GM21367 (cell line): Measurements from ENCODE around the gene SNX9.
A peak's percentile ranks its signal among the peaks of the same experiment; 100 is the strongest.
"Not testable (repeated sequence)": the region's sequence is repeated elsewhere in the genome, so short reads cannot be mapped to it uniquely, and the experiment has no call there.

Experiments
- ATAC-seq: cut with Tn5 transposase; IDR thresholded peaks from one replicate; pipeline ENCODE4 v1.9.1; 2021; ENCODE audit not compliant: unreplicated experiment

The SNX9 gene

DNA sequence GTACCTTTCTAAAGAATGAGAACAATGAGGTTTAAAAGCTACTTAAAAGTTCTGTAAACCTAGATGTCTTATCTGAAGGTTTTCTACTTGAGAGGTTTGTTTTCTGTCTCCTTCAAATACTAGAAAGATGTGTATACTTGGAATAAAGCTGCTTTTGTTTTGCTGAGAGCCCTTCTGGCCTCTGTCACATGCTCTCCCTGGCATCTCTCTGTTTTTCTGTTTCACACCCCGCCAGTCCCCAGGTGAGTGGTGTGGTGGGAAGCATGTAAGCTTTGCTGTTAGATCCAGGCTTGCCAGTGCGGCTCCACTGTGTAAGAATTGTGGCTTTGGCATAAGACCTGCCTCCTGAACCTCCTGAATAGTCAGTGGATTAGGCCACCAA is 56.8 kb downstream of the SNX9 start:
- ATAC-seq: peak; percentile 28

DNA sequence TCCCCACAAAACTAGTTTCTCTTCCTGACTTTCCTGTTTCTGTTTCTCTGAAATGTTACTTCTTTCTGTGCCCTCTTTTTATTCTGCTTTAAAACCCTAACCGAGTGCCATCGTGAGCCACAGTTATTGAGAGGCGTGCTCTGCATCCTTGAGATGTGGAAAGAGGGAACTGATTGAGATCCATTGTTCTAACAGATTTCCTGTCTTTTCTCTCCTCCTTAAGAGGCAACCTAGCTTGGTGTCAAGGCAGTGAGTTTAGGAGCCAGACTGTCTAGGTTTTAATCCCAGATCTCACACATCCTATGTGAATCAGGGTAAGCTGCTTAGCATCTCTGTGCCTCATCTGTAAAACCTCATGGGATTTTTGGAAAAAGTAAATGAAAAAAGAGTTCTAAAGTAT is 57.5 kb downstream of the SNX9 start:
- no peak for ATAC-seq

DNA sequence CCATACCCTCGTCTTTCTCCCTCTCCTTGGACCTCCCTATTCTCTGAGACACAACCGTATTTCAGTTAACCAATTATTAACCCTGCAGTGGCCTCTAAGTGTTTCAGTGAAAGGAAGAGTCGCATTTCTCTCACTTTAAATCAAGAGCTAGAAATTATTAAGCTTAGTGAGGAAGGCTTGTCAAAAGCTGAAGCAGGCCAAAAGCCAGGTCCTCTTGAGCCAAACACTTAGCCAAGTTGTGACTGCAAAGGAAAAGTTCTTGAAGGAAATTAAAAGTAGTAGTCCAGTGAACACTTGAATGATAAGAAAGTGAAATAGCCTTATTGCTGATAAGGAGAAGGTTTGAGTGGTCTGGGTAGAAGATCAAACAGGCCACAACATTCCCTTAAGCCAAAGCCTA is 58.3 kb downstream of the SNX9 start:
- no peak for ATAC-seq

DNA sequence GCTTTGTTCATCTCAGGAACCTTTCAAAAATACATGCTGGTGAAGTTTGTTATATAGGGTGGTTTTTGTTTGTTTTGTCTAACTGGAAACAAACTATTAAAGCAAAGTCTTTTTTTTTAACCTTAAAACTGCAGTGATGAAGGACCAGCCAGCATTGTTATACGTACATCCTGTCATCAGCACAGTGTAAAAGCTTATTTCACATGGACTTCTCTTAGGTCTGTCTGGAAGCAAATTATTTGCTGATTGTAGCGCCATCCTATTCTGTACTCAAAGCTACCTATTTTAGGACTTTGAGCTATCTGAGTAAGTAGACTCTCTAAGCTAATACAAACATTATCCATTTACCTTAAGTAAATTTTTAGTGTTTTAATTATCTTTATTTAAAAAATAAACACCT is 61.7 kb downstream of the SNX9 start:
- ATAC-seq: no peak

DNA sequence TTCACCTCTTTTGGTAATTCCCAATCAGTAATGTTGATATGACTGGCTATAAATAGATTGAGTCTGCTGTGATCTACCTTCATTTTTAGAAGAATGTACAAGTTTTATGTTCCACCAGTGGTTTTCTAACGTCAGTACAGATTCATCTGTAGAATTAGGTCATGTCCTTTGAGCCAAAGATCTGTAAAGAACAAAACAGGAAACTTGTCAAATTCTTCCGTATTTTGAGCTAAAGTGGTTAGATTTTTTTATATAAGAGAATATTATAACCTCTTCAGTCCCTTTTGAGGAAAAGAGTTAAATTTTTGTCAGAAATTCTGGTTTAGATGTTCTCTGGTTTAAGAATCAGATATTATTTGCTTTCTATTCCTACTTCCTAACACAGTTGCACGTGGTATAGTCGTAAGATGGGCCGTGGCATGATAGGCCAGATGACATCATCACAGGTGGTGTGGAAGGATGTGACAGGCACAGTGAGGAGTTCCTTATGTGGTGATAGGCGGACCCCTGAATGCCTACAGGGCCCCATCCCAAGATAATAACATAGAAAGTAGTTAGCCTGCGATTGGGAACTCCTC is 62.3 kb downstream of the SNX9 start:
- no peak for ATAC-seq

DNA sequence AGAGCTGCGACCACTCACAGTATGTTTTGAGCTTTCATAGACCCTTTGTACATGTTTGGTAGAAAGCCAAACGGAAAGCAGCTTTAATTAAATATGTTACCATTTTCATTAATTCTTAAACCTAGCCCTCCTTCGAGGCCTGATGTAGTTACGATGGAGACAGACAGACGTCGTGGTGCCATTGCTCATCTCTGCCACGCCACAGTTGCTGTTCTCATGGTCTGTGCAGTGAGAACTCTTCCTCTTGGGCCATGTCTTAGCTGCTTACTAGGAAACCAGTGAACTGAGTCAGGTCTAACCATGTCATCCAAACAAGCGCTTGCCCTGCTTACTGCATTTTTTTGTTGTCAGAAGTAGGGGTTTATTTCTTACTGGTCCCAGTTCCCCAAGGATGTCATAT is 62.8 kb downstream of the SNX9 start:
- ATAC-seq: no peak

DNA sequence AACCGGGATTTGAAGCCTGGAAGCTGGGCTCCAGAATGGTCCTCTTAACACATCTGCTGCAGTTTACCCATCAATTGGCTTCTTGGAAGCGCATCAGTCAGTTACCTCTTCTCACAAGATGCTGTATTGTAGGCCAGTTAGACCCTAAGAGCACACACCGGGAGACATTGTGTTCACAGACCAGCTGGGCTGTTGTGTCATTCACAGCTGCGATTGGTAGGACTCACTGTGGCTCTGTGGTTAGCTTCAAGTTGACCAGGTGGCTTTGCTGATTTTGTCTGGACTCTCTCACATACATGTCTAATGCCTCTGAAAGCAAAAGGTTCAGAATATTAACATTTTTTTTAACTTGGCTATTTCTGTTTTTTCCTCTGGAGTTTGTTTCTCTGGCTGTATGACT is 64.8 kb downstream of the SNX9 start:
- ATAC-seq: no peak

DNA sequence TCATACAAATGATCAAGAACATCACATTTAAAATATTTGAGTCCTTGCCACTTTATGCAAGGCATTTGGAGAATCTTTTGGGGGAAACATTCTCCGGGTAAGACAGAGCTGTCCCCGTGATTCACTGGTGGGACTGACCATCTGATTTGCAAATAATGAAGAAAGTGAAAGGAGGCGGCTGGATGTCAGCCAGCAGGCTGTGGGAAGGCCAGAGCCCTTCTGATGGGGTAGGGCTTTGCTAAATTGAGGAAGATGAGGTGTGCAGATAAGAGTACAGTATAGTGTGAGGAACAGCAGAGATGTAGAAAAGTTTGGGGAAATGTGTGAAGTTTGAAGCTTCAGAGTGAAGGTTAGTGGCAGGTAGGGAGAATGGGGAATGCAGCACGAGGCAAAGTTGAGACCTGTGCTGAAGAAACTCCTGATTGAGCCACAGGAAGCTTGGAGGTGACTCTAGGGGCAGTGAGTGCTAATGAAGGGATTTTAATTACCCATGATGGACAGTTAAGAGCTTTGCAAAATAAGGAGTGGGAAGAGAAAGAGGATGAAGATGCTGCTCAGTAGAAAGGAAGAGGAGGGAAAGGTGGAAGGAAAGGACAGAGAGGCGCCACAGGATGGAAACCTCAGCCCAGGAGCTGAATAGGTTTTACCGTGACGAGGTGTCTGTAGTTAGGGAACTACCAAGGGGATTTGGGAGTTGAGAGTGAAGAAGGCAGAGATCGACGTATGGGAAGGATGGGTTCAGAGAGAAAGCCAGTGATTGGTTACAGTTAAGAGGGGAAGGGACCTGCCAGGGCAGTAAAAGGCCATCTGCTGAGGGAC is 68.7 kb downstream of the SNX9 start:
- no peak for ATAC-seq

DNA sequence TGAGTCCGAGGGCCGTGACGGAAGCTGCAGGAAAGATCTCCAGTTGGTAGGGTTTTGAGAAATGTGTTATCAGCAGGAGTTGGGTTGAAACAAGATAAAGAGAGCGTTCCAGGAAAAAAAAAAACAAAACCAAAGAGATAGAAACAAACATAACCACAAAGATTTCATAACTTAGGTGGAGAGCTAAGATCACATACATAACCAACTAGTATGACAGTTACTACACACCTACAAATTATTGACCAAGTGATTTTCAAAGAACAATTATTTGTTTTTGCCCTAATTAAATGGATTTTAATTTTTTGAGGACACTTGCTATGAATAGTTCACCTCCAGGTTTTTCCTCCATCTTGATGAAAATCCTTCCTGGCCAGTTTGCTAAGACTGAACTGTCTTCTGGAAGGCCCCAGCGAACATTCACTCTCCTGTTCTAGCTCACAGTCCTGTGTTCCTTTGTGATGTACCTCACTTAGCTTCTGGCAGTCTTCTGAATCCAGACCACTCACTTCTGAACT is 69.4 kb downstream of the SNX9 start:
- ATAC-seq: no peak

DNA sequence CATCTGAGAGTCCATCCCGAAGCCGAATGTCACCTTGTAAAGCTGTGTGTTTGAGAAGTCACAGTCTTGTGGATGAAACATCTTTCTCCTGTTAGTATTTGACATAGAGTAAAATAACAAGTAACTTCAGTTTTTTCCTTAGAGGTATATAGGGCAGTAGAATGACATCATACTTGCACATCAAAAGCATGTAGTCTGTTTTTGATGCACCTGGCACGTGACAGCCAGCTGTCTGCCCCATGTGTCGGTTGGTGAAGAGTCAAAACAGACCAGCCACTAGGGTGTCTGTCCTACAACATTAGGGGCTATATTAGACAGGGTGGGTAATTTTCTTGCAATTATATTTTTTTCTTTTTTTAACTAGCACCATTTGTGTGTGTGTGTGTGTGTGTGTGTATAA is 70.2 kb downstream of the SNX9 start:
- no peak for ATAC-seq

DNA sequence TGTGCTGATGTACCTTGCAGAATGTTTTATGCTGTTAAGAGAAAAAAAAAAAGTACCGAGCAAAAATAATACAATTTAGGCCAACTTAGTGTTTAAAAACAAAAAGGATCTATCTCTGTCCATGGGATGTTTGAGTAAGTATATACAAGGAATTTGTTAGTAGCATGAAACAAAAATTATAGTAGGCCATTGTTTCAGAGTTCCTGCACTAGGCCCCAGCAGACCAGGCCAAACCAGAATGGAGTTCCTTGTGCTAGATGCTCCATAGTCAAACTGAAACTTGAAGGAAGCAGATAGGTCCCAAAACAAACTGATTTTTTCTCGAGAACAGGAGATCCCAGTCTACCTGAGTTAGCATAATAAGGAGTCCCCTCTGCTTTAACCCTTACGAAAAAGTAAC is 72.5 kb downstream of the SNX9 start:
- ATAC-seq: no peak

DNA sequence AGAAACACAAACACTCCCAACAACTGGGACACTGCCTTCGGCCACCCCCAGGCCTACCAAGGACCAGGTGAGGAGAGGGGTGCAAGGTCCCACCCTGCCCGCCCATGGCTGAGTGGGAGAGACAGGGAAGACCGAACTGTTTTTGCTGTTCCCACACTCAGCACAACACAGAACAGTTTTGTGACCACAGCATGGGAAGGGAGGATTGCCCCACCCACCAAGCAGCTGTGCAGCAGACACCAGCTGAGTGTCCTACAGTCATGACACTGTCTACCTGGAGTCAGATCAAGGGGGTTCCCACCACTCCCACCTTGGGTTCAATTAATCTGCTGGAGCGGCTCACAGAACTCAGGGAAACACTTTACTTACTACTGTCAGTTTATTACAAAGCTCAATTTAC is 73.9 kb downstream of the SNX9 start:
- ATAC-seq: no peak

DNA sequence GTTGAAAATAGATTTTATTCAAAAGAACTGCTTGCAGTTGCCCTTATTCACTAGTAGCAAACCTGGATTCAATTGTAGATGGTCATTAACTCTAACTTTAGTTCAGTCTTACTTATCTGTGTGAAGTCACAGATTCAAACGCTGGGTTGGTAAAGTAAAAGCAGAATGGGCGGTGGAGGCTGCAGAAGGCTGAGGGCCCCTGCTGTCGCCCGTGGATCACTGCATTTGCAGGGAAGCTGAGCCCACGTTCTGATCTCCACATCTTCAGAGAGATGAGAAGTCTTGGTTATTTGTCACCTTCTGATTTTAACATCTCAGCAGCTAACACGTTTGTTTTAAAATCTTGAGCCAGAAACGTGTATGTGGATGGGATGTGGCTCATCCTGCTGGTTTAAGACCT is 75.1 kb downstream of the SNX9 start:
- ATAC-seq: no peak

DNA sequence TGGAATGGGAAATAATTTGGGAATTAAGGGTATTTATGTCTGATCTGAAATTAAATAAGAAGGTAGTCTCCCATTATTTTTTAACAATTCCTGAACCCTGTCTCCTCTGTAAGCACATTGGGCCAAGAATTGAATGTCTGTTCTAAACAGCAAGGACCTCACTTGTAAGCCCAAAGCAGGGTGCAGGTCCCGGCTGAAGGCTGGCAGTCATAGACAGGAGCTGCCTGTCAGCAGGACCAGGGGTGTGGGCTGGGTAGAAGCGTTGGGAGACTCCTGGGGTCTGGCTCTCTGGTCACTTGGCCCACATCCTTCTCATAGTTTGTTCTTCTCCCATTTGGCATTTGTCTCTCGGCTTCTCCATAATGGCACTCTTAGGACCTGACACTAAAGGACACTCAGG is 75.6 kb downstream of the SNX9 start:
- ATAC-seq: no peak

DNA sequence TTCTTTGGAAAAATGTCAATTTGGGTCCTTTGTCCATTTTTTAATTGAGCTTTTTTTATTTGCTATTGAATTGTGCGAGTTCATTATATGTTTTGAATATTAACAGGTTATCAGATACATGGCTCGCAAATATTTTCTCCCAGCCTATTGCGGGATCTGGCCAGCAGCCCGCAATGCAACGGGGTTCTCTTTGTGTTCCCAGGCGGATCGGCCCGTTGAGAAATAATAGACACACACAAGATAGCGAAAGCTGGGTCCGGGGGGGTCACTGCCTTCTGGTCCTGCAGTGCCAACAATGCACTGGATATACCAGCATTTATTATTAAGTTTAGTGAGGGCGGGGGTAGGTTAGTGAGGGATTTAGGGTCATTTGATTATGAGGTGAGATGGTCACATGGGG is 77.2 kb downstream of the SNX9 start:
- not testable (repeated sequence) for ATAC-seq

DNA sequence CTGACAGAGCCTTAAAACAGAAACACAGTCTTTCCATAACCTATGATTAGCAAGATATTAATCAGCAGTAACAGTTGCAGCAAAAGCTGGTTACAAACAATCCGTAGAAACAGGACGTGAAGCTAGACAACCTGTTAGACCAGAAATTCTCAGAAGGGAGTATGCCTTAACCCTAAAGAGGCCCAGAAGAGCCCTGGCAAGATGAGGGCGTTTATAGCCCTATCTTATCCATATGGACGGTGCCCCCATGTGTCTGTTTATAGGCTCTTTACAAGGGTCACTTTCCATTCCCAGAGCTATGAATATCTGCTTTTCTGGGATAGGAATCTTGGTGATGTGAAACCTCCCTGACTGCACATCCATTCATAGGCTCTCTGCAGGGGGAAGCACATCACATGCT is 77.7 kb downstream of the SNX9 start:
- not testable (repeated sequence) for ATAC-seq

DNA sequence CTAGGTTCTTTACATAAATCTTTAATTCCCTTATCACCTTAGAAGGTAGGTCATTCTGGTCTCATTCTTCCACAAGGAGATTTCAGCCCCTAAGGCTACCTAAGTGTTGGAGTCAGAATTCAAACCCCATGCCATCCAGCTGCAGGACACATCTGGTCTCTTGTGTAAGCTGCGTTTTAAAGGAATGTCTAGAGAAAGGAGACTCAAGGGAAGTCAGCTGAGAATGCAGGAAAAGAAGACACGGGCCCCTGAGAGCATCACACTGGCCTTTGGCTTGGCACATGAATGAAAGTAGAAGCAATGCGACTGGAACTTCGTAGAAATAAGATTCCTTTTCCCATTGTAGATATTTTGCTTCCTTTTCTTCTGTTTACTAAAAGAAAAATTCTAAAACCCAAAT is 82.0 kb downstream of the SNX9 start:
- ATAC-seq: no peak

DNA sequence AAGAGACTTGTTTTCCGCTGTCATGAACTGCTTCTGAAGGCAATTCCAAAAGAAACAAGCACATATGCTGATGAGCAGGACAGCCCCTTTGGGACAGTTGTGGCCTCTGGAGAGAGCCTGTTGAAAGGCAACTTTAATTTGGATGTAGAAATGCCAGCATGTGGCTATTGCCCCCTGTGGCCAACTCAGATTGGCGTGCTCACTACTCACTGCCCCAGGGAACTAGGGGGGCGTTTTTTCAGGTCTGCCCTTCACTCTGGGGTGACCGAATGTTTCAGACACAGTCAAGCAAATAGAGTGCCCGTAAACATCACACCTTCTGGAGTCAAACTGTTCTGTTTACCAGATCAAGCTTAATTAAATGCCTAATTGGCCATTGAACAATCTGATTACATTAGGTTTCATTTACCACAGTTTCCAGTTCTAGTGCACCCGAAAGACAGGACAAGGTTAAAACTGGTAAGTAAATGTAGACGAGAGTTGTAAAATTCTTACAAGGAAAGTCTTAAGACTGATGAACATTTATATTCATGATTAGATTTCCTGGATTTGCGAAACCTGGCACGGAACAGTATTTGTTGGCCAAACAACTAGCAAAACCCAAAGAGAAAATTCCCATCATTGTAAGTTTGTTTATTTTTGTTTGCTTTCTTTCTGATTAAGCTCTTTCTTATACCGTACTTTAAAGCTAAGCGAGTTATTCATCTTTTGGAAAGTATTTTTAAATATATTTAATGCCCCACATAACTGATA is 82.7 kb downstream of the SNX9 start:
- ATAC-seq: no peak

DNA sequence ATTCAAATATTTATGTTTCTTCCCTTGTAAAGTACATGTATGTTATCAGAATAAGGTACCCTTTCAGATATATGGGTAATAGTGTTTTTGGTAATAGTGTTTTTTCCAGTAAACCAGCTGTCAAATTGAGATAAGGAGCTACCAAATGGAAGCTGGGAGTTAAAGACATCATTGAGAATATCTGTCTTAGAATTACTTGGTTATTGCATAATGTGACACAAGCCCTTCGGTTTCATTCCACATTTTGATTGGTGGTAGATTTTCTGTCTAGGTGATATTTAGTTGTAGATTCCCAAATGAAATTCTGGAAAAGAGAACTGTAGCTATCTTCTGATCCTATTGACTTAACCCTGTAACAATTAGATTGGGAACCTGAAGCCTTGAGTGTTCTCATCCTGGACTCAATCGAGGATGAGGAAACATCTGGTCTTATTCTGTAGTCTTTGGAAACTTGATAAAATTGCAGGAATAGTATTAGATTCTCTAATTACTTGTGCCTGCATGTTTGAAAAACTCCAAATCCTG is 83.6 kb downstream of the SNX9 start:
- no peak for ATAC-seq

DNA sequence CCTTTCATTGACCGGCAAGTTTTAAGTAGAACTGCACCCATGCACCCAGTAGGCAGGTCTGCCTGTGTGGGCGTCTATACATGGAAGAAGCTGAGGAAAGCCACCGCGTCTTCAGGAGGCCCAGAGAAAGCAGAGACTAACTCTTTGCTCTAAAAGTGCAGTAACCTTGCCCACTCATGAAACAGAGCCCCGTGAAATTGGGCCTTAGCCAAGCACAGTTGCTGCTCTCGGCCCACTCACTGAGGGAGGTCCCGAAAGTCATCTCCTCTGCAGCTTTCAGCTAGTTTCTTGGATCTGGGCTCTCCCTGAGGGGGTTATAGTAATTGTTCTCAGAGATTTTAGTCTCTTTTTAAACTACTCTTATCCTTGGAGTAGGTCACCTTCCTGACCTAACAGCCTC is 84.6 kb downstream of the SNX9 start:
- no peak for ATAC-seq

DNA sequence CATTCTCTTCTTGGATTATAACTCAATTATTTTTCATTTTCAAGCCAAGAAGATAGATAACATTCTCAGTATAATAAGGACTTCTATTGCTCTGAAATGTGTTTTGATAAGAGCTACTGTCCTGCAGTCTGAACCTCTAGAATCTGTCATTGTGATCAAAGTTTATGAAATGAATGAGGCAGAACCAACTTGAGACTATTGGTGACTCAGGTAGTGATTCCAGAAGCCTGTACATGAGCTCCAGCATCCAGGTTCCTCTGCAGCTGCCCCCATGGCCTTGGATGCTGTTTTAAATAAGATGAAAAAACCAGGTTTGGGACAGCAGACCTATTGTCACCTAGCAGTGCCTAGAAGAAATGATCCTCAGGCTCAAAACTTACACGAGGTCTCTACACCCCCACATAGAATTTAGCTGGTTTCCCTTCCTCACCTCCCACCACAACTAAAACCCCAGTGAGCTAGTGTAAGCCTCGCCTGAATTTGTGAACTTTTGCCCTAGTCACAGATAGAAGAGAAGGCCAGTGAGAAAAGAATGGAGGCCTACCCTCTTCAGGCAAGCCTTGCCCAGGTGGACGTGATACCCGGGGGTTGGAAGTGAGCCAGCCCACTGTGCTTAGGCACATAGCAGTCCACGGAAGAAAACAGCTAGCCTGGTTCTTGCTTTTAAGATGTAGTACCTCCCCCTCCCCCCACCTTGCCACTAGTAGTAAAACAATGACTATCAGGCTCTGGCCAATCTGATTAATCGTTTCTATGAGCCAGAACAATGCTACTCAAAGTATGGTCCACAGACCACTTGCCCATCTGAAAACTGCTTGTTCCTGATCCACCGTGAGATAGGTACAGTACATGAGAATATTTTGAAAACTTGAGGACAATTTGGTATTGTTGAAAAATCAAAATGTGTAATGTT is 85.6 kb downstream of the SNX9 start:
- ATAC-seq: no peak
